GM21390 (cell line): Measurements from ENCODE around the gene PPP1R12B.

Experiments
- ATAC-seq: cut with Tn5 transposase; IDR thresholded peaks from one replicate; pipeline ENCODE4 v1.9.1; 2021; ENCODE audit not compliant: unreplicated experiment

Gene PPP1R12B, protein sequence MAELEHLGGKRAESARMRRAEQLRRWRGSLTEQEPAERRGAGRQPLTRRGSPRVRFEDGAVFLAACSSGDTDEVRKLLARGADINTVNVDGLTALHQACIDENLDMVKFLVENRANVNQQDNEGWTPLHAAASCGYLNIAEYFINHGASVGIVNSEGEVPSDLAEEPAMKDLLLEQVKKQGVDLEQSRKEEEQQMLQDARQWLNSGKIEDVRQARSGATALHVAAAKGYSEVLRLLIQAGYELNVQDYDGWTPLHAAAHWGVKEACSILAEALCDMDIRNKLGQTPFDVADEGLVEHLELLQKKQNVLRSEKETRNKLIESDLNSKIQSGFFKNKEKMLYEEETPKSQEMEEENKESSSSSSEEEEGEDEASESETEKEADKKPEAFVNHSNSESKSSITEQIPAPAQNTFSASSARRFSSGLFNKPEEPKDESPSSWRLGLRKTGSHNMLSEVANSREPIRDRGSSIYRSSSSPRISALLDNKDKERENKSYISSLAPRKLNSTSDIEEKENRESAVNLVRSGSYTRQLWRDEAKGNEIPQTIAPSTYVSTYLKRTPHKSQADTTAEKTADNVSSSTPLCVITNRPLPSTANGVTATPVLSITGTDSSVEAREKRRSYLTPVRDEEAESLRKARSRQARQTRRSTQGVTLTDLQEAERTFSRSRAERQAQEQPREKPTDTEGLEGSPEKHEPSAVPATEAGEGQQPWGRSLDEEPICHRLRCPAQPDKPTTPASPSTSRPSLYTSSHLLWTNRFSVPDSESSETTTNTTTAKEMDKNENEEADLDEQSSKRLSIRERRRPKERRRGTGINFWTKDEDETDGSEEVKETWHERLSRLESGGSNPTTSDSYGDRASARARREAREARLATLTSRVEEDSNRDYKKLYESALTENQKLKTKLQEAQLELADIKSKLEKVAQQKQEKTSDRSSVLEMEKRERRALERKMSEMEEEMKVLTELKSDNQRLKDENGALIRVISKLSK

DNA sequence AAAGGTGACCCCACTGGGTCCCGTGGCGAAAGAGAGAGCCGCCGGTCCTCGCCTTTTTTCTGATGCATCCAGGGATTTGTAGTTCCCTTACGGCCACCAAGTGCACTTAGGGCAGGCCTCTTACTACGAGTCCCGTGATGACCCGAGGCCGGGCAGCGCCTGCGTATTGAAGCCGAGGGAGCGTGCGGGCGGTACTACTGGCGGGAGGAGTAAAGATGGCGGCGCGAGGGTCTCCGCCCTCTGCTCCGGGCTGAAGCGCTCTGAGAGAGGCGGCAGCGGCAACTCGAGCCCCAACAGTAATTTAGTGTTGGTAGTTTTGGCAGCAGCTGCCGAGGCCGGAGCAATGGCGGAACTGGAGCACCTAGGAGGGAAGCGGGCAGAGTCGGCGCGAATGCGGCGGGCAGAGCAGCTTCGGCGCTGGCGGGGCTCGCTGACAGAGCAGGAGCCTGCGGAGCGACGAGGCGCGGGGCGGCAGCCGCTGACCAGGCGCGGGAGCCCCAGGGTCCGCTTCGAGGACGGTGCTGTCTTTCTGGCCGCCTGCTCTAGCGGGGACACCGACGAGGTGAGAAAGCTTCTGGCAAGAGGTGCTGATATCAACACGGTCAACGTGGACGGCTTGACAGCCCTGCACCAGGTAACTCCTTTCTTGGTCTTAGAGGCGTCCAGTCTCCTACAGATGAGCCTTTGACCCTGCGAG lies at the start of gene PPP1R12B:
TSS of gene PPP1R12B (plus strand) at position 191 of the 697 bp plus-strand sequence. CDS start at position 344, 153 bp downstream.
- peak; percentile 97 for ATAC-seq

DNA sequence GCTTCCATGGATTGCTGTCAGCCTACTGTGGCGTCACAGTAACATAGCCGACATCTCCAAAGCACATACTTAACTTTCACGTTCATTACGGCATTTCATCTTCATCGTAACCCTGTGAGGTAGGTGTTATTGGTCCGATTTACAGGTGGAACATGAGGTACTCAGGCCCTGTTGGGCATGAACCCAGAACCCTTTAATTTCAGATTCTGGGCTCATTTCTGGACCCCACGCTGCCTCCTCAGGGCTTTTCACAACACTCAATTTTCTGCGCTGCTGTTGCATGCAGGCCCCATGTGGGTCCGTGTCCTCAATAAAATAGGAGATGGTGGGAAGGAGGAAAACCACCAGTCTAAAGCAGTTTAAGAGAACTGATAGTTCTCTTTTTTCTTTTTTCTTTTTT lies 46.3 kb upstream of the PPP1R12B start:
- no peak for ATAC-seq

DNA sequence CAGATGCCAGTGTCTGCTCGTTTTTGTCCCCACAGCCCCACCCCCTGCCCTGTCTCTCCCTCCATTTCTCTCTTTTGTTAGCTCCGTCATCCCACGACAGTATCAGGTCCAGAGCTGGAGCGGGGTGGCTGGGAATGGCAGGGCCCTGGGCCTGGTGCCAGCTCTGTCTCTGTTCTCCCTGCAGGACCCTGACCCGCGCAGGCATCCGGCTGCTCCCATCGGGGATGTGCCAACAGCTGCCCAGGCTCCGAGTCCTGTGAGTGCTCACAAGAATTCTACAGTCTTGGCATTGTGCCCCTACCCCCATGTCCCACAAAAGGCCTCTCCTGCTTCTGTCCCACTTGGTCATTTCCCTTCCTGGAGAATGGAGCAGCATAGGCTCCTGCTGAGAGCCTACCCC lies 44.1 kb upstream of the PPP1R12B start:
- ATAC-seq, result no peak

DNA sequence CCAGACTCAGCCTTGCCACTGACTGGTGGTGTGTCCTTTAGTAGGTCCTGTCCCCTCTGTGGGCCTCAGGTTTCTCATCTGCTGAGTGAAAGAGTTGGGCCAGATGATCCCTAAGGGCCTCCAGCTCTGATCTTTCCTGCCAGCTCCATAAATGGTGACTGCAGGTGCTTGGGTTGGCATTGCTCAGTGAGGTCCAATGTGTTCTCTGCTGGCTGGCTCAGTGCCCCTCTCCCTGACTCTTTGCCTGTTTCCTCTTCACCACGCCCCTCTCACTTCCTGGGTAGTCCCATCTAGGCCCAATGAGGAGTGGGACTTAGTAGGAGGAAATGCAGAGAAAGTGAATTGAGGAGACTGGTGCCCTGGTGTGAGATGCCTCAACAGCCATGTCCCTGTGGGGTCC lies 43.3 kb upstream of the PPP1R12B start:
- ATAC-seq, result no peak

DNA sequence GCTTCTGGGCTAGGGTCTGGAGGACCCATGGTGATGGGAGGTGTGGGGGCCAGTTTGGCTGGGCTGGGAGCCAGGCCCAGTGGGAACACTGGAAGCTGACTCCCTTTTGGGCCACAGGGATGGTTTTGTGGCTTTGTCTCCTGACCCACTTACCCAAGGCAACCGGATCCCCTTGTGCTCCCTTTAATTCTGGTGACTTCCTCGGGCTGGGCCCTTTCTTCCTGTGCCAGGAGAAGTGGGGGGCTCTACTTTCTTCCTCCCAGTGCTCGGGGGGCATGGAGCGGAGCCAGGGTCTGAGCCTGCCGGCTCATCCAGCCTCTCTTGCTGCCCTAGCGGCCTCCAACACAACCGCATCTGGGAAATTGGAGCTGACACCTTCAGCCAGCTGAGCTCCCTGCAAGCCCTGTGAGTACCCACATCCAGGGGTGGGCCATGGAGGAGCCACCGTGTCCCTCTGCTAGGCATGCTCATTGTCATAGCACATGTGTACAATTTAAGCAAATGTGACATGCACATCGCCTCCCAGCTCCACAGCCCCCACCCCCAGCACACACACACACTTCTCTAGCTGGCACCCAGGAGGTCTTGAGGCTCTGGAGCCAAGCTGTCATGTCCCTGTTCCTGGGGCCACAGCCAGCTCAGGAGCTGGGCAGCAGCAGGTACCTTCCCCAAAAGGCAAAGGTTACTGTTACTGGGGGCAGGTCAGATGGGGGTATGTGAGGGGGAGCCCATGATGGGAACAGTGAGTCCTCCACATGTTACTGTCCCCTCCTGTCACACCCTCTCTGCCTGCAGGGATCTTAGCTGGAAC lies 41.8 kb upstream of the PPP1R12B start:
- ATAC-seq, result no peak

DNA sequence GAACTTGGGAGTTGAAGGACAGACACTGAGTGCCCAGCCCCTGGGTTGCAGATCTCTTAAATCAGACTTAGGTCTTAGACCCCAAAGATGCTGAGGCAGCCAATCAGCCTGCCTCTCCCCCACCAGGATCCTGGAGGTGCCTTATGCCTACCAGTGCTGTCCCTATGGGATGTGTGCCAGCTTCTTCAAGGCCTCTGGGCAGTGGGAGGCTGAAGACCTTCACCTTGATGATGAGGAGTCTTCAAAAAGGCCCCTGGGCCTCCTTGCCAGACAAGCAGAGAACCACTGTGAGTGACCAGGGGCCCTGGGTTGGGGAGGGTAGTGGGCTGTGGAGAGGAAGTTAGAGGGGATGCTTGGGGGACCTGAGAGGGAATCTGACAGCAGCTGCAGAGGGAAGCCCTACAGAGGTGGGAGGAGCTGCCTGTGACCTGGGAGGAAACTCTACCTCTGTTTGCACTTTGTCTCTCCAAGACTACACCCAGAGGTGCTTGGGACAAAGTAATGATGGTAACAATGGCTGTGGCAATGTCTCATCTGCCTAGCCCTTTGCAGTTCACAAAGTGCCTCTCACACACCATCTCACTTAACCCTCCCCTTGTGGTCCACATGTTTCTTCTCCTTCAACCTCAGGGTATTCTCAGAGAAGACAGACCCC lies 38.3 kb upstream of the PPP1R12B start:
- ATAC-seq, result no peak

DNA sequence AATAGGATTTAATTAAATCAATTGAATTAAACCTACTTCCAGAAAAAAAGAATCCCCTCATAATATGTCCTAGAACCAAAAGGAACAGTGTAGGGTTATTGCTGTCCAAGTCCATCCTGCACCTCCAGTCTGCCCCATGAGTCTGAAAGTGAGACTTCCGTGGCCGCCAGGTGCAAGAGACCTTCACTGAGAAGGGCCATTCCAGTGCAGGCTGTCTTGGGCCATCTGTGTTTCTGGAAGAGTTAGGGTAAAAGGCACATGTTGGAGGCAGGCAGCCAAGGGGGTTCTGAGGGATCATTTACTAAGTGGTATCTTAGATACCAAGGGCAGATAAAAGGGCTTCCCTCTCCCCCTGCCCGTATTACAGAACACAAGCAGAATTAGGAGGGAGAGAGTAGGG lies 37.8 kb upstream of the PPP1R12B start:
- no peak for ATAC-seq

DNA sequence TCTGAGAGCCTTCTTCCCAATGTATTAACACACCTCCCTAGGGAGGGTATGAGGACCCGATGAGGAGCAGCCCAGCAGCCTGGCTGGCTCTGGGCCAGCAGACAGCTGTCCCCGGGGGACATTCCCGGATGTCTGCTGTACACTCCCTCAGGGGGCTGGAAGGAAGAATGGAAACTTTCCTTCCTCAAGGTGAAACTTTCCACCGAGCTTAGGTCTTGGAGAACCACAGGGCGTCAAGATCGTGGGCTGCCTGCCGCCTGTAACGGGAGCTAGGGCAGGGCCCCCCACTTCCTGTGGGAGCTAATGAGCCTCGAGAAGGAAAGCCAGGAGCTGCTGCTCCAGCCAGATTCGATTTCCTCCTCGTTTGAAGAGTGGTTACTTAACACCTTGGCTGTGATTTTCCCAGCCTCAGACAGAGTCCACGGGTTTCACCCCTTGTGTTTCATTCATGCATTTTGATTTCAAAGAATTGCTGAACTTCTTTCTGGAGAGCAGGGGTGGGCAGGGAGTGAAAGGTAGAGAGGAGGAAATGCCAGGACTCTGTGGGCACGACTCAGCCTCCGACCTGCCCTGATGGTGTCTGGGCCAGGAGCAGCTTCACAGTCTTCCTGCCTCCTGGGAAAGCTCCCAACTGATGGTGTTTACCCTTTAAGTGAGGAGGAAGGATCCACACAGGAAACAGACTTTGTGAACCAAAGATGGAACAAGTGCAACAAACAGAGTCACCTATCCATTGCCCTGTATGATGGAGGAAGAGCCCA lies 36.4 kb upstream of the PPP1R12B start:
- no peak for ATAC-seq

DNA sequence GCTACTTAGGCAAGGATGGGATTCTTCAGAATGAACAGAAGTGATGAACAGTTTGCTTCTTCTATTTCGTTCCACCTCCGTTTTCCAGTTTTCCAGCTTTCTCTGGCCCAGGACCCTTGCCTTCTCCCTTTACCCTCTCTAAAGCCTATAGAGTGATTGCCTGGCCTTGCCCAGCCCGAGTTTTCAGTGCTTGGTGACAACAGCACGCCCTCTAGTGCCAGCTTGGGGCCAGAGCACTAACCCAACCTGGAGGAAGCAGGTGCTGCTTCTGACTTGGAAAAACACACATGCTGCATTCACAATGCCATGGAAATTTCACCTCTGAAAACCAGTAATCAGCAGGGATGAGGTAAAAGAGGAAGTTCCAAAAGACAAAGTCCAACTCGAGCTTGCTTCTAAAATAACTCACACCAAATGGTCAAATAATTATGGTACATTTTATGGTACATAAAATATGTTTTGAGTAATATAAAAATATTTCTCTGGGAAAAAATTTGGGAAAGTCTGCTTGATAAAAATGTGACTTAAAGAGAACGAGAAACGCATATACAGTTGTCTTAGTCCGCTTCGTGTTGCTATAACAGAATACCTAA lies 32.8 kb upstream of the PPP1R12B start:
- no peak for ATAC-seq

DNA sequence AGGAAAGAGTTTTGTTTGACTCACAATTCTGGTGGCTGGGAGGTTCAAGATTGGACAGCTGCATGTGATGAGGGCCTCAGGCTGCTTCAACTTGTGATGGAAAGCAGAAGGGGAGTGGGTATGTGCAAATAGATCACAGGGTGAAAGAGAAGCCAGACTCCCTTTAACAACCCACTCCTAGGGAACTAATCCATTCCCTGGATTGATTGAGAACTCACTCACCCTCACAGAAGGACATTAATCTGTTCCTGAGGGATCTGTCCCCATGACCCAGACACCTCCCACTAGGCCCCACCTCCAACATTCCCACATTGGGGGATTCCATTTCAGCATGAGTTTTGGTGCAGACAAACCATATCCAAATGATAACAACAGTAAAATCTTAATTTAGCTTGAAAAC lies 32.3 kb upstream of the PPP1R12B start:
- no peak for ATAC-seq

DNA sequence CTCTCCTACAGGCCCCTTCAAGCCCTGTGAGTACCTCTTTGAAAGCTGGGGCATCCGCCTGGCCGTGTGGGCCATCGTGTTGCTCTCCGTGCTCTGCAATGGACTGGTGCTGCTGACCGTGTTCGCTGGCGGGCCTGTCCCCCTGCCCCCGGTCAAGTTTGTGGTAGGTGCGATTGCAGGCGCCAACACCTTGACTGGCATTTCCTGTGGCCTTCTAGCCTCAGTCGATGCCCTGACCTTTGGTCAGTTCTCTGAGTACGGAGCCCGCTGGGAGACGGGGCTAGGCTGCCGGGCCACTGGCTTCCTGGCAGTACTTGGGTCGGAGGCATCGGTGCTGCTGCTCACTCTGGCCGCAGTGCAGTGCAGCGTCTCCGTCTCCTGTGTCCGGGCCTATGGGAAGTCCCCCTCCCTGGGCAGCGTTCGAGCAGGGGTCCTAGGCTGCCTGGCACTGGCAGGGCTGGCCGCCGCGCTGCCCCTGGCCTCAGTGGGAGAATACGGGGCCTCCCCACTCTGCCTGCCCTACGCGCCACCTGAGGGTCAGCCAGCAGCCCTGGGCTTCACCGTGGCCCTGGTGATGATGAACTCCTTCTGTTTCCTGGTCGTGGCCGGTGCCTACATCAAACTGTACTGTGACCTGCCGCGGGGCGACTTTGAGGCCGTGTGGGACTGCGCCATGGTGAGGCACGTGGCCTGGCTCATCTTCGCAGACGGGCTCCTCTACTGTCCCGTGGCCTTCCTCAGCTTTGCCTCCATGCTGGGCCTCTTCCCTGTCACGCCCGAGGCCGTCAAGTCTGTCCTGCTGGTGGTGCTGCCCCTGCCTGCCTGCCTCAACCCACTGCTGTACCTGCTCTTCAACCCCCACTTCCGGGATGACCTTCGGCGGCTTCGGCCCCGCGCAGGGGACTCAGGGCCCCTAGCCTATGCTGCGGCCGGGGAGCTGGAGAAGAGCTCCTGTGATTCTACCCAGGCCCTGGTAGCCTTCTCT lies 30.3 kb upstream of the PPP1R12B start:
- no peak for ATAC-seq

DNA sequence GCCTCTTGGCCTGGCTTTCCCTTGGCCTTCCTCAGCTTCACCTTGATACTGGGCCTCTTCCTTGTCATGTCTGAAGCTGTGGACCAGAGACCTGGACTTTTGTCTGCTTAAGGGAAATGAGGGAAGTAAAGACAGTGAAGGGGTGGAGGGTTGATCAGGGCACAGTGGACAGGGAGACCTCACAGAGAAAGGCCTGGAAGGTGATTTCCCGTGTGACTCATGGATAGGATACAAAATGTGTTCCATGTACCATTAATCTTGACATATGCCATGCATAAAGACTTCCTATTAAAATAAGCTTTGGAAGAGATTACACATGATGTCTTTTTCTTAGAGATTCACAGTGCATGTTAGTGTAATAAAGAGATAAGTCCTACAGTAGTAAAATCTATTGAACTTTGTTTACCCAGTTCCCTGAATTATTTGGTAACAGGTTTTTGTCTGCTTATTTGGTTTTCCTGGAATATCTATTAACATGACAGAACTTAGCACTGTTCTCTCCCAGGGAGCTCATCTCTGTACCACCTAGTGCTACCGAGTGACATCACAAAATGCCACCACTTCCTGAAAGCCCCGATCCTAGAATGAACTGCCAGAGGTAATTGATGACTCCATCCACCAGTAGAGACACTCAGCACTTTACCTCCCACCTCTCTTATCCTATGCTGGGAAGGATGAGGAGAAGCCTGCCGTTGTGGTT lies 29.0 kb upstream of the PPP1R12B start:
- no peak for ATAC-seq

DNA sequence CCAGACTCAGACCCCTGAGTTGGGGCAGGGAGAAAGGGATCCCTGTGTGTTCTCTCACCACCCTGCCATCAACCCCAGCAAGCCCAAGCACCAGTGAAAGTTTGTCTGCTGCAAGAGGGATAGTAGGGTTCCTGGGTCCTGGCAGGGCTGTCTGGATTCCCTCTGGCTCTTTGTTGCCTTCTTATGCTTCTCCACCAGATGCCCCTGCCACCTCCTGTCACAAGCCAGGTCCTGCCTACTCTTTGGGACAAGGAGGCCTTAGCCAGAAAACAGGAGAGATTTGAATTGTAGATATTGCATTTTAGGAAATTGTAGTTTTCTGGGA lies 28.5 kb upstream of the PPP1R12B start:
- no peak for ATAC-seq

DNA sequence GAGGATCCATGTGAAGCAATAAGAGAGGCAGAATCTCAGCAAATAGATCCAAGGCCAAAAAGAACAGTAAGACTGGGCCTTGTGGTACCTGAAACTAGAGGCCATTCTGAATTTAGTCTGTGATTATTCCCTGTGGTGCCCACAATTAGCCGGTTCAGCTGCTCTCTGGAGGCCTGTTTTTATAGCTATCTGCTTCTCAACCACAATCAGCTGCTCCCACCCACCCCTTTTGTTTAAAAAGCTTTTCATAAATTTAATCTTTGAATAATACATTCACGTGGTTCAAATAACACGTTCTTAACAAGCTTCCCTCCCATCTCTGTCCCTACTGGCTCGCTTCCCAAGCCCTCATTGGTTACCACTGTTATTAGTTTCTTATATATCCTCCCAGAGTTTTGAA lies 24.8 kb upstream of the PPP1R12B start:
- no peak for ATAC-seq

DNA sequence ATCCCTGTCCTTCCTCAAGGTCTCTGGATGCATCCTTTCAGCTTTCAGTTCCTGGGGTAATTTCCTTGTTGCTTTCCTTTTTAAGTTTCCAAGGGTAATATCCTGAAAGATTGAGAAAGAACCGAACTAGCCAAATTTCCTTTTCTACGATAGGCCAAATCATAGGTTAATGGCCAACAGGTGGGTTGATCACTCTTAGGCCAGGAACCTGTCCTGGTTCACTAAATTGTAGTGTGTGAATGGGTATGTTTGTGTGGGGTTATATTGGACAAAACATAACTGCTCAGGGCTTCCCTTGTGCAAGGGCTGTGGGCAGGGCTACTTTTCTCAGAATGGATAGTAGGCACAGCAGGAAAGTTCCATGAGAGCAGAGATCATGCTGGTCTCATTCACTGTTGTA lies 23.9 kb upstream of the PPP1R12B start:
- ATAC-seq, result no peak

DNA sequence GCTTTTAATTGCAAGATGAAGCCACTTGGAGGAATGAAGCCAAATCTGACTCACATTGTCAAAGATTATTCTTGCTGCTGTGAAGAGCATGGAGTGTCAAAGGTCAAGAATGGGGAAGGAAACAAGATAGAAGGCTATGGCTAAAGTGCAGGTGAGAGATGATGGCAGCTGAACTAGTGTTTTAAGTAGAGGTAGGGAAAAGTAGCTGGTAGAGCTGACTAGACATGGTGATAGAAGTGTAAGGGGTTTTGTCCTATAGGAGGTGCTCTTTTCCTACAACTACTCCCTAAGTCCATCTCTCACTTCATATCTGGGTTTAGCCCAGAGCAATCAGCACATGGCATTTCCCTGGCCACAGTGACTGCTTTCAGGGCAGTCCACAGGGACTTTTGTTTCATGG lies 18.6 kb upstream of the PPP1R12B start:
- no peak for ATAC-seq

DNA sequence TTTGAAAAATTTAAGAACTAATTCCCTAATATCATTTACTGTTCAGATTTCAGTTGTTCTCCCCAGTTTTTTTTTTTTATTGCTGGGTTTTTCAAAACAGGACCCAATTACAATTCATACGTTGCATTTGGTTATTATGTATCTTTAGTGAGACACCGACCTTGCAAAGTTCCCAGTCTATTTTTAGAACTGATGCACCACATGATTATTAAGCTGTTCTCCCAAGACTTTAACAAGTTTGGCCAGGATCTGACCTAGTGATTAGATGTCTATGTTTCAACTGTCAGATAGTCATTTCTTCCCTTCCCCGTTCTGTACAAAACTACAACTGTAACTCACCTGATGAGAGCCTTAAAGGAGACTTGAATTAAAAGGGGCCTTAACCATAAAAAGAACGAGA lies 14.6 kb upstream of the PPP1R12B start:
- no peak for ATAC-seq
